Tibial artery (tissue), 4 donors: ENCODE results near the gene SUGCT.
"Not testable (repeated sequence)": the region's sequence is repeated elsewhere in the genome, so short reads cannot be mapped to it uniquely, and the experiment has no call there.

Source experiments
- DNase-seq, 2 donors: peaks; one replicate each; pipeline ENCODE4 v3.0.0-alpha.2; 2019
- H3K27ac ChIP-seq, 2 donors: fragments of 200-600 bp; sonication (generic) in 1 of 2; 1 replicate in 1 of 2; 2 replicates in 1 of 2; pipeline ENCODE4 v1.5.1; 2018 to 2019; ENCODE audit warnings: mild to moderate bottlenecking in 1 of 2
- H3K27me3 ChIP-seq, 2 donors: fragments of 200-600 bp; sonication (generic) in 1 of 2; one replicate each; pipeline versions ENCODE4 v1.5.1 to v1.6.0; 2016 to 2019
- H3K36me3 ChIP-seq, 3 donors: fragments of 200-600 bp; sonication (generic) in 2 of 3; one replicate each; pipeline ENCODE4 v1.5.1; 2016 to 2019; ENCODE audit warnings: mild to moderate bottlenecking in 2 of 3
- H3K4me1 ChIP-seq, 4 donors: fragments of 200-600 bp; sonication (generic) in 2 of 4; 1 replicate in 3 of 4; 2 replicates in 1 of 4; pipeline ENCODE4 v1.5.1; 2016 to 2019
- H3K4me3 ChIP-seq, 2 donors: fragments of 200-600 bp; sonication (generic) in 1 of 2; 1 replicate in 1 of 2; 2 replicates in 1 of 2; pipeline ENCODE4 v1.5.1; 2018 to 2019; ENCODE audit warnings: mild to moderate bottlenecking in 2 of 2
- H3K9me3 ChIP-seq, 3 donors: fragments of 200-600 bp; sonication (generic) in 1 of 3; one replicate each; pipeline ENCODE4 v1.5.1; 2016 to 2019
- intact Hi-C: fragments of 100-400 bp; cut with DNase I; formaldehyde crosslinking; loops from one replicate; pipeline ENCODE4 v1.15.0; 2023; ENCODE audit warnings: low total_unique reads
- TF ChIP-seq, protein P1 (sequence below), 2 experiments: fragments of 200-600 bp in 1 of 2; fragments of 450-650 bp in 1 of 2; IDR thresholded peaks; one replicate each; pipeline ENCODE4 v1.5.1; 2017 to 2019; ENCODE audit warnings: antibody characterized with exemption in 2 of 2, mild to moderate bottlenecking in 1 of 2, moderate library complexity in 1 of 2

The SUGCT gene

DNA sequence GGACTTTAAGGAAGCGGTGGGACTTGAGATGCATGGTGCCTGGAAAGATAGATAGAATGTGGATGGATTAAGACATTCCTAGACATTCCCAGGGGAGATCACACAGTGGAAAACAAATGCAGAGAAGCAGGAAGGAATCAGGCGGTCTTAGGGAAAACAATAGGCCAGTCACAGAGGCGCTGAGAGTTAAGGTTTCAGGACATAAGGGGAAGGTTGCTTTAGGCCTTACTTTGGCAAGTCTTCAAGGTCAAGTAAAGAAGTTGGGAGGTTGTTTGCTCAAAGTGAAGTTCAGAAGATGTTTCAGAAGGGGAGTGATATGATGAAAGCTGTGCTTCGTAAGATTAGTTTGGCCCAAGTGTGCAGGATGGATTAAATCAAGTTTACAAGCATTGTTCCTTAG is 109.4 kb downstream of the SUGCT start:
- no peaks in the 10 kb centered on the region for H3K9me3 ChIP-seq
- intact Hi-C loops: no loop called here
- H3K27me3 ChIP-seq: no peaks in the 10 kb centered on the region
- no peak overlapping the region for H3K27ac ChIP-seq
- H3K4me3 ChIP-seq: no peak overlapping the region
- H3K36me3 ChIP-seq: no peaks in the 10 kb centered on the region
- no peaks in the 10 kb centered on the region for H3K4me1 ChIP-seq
- TF ChIP-seq, protein P1, sequence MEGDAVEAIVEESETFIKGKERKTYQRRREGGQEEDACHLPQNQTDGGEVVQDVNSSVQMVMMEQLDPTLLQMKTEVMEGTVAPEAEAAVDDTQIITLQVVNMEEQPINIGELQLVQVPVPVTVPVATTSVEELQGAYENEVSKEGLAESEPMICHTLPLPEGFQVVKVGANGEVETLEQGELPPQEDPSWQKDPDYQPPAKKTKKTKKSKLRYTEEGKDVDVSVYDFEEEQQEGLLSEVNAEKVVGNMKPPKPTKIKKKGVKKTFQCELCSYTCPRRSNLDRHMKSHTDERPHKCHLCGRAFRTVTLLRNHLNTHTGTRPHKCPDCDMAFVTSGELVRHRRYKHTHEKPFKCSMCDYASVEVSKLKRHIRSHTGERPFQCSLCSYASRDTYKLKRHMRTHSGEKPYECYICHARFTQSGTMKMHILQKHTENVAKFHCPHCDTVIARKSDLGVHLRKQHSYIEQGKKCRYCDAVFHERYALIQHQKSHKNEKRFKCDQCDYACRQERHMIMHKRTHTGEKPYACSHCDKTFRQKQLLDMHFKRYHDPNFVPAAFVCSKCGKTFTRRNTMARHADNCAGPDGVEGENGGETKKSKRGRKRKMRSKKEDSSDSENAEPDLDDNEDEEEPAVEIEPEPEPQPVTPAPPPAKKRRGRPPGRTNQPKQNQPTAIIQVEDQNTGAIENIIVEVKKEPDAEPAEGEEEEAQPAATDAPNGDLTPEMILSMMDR (IDR thresholded peaks at IDR 0.05): no peak
- DNase-seq: no peak

- H3K4me3 ChIP-seq: no peak overlapping the region
- H3K9me3 ChIP-seq: no peaks in the 10 kb centered on the region
- H3K27ac ChIP-seq: no peak overlapping the region
- DNase-seq: no peak
- no peaks in the 10 kb centered on the region for H3K27me3 ChIP-seq
- intact Hi-C loops: no loop called here
- no peaks in the 10 kb centered on the region for H3K36me3 ChIP-seq
- no peaks in the 10 kb centered on the region for H3K4me1 ChIP-seq
- TF ChIP-seq, protein P1 (IDR thresholded peaks at IDR 0.05): no peak
These were observed 113.9 kb downstream of the SUGCT start for GRCh38 chr7:40248681-40249080.

GRCh38 chr7:40253444-40253843 is 118.6 kb downstream of the SUGCT start:
- intact Hi-C loops, H3K4me3 ChIP-seq, H3K36me3 ChIP-seq, H3K27ac ChIP-seq, H3K27me3 ChIP-seq, H3K9me3 ChIP-seq, H3K4me1 ChIP-seq, DNase-seq: not testable (repeated sequence)

- TF ChIP-seq, protein P1 (IDR thresholded peaks at IDR 0.05): no peak
- intact Hi-C loops: no loop called here
- Histone ChIP-seq H3K27me3 (no peaks in the 10 kb centered on the region), H3K27ac (no peak overlapping the region), H3K4me3 (no peak overlapping the region), H3K36me3 (no peaks in the 10 kb centered on the region), H3K4me1 (peaks cover 0 to 28% (median 2%) of the 10 kb centered on the region in 4 donors), H3K9me3 (no peaks in the 10 kb centered on the region)
- DNase-seq: no peak
These were observed 129.1 kb downstream of the SUGCT start for GRCh38 chr7:40263752-40264390.

GRCh38 chr7:40267583-40267982 is 132.8 kb downstream of the SUGCT start:
- Histone ChIP-seq H3K9me3 (no peaks in the 10 kb centered on the region), H3K36me3 (no peaks in the 10 kb centered on the region), H3K4me1 (peaks cover 0 to 32% (median 2%) of the 10 kb centered on the region in 4 donors), H3K27me3 (no peaks in the 10 kb centered on the region), H3K27ac (no peak overlapping the region), H3K4me3 (no peak overlapping the region)
- DNase-seq: no peak
- intact Hi-C loops: no loop called here
- TF ChIP-seq, protein P1 (IDR thresholded peaks at IDR 0.05): no peak

DNA sequence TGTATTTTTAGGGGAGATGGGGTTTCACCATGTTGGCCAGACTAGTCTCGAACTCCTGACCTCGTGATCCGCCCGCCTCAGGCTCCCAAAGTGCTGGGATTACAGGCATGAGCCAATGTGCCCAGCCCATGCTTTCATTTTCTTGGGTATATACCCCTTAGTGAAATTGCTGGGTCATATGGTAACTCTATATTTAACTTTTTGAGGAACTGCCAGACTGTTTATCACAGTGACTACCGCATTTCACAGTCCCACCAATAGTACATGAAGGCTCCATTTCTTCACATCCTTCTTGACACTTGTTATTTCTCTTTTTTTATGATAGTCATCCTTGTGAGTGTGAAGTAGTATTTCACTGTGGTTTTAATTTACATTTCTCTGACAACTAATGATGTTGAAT is 134.0 kb downstream of the SUGCT start:
- H3K9me3 ChIP-seq, H3K27me3 ChIP-seq, H3K27ac ChIP-seq, intact Hi-C loops, H3K4me3 ChIP-seq, H3K36me3 ChIP-seq, DNase-seq: not testable (repeated sequence)
- peaks cover 0 to 32% (median 2%) of the 10 kb centered on the region in 4 donors for H3K4me1 ChIP-seq

DNA sequence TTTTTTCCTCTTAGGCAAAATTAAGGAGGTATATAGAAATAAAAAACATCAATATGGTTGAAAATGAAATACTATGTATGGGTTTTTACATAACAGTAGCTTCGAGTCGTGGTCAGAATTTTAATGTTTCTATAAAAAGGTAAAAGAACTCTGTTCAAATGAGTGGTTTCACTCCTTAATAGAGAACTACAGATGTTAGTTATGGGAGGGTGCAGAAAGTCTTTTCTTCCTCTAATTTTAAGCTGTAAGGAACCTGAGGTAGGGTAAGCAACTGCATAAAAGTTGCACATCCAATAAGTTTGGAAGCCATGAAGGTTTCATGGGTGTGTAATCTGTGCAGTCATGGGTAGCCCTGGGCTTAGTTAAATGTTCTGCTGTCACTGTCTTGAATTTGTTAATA is 141.3 kb downstream of the SUGCT start:
- TF ChIP-seq, protein P1 (IDR thresholded peaks at IDR 0.05): no peak
- H3K27ac ChIP-seq: no peak overlapping the region
- no peaks in the 10 kb centered on the region for H3K4me1 ChIP-seq
- H3K36me3 ChIP-seq: no peaks in the 10 kb centered on the region
- intact Hi-C loops: no loop called here
- H3K4me3 ChIP-seq: no peak overlapping the region
- no peak for DNase-seq
- H3K9me3 ChIP-seq: no peaks in the 10 kb centered on the region
- H3K27me3 ChIP-seq: no peaks in the 10 kb centered on the region
